Activated T-helper 17 cell treated with anti-CD3 and anti-CD28 coated beads, Interleukin-2, amount 50 U/mL, for 72 hours (primary cell): ENCODE measurements around the gene PNKP. TPM values are rescaled to one million over a fixed set of nuclear protein-coding genes. Genes with fewer than 3 reads are reported as not detected.
"Not testable (repeated sequence)": the region's sequence is repeated elsewhere in the genome, so short reads cannot be mapped to it uniquely, and the experiment has no call there.

Experiments
- ATAC-seq: fragments of 150-1000 bp; cut with Tn5 transposase; replicated peaks from 2 replicates; pipeline ENCODE4 v1.10.0; 2021; ENCODE audit warnings: mild to moderate bottlenecking, moderate library complexity
- H3K27ac Mint-ChIP-seq: one replicate; pipeline ENCODE4 v1.8.0; 2022; ENCODE audit warnings: mixed read lengths
- H3K27me3 Mint-ChIP-seq: one replicate; pipeline ENCODE4 v1.8.0; 2022; ENCODE audit warnings: mixed read lengths
- H3K36me3 Mint-ChIP-seq: one replicate; pipeline ENCODE4 v1.8.0; 2022; ENCODE audit warnings: low read depth, mild to moderate bottlenecking, mixed read lengths
- H3K4me1 Mint-ChIP-seq: one replicate; pipeline ENCODE4 v1.8.0; 2022; ENCODE audit warnings: mixed read lengths
- H3K4me3 Mint-ChIP-seq: one replicate; pipeline ENCODE4 v1.8.0; 2022; ENCODE audit warnings: mild to moderate bottlenecking, mixed read lengths
- H3K9me3 Mint-ChIP-seq: one replicate; pipeline ENCODE4 v1.8.0; 2022; ENCODE audit warnings: mixed read lengths
- total RNA-seq, 2 donors: library from RNA; stranded (reverse); gene quantifications; one replicate each; pipeline ENCODE4 v1.2.3, GENCODE V29; 2022

The PNKP gene
- total RNA-seq, 2 donors from 2014 or later, result 100 to 111 TPM

DNA sequence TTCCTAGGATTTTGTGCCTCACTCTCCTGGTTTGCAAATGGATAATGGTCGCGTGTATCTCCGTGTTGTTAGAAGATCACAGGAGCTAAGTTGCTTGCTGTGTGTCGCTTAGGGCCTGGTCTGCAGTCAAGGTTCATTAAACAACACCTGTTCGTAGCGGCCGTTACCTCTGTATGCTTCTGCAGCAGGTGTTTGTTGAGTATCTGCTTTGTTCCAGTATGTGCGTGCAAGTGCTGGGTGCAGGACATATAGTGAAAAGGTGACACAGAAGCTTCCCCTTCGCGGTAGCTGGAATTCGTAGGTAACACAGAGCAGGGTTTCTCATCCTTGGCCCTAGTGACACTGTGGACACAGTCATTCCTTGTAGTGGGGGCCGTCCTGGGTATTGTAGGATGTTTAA is 43.9 kb downstream of the PNKP start:
- H3K27ac Mint-ChIP-seq, result no peak overlapping the region
- peaks cover 31% of the 10 kb centered on the region for H3K36me3 Mint-ChIP-seq
- H3K4me1 Mint-ChIP-seq, result peaks cover 10% of the 10 kb centered on the region
- H3K27me3 Mint-ChIP-seq, result no peaks in the 10 kb centered on the region
- H3K4me3 Mint-ChIP-seq, result no peak overlapping the region
- no peaks in the 10 kb centered on the region for H3K9me3 Mint-ChIP-seq
- ATAC-seq, result no peak

DNA sequence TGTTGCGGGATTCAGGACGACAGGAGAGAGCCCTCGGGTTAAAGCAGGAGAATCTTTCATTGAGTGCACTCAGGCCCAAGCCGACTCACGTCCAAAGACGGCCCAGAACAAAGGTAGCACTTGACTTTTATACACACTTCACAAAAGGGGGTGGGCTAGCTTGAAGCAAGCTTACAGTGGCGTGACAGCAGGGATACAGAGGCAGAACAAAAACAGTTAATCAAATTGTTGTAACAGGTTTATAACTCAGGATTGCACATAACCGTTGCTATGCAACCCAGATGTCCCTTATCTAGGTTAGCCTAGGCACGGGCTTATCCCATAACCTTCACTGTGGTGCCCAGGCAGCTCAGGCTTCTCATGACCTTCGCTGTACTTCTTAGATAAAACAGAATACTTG is 47.3 kb downstream of the PNKP start:
- ATAC-seq, result no peak

DNA sequence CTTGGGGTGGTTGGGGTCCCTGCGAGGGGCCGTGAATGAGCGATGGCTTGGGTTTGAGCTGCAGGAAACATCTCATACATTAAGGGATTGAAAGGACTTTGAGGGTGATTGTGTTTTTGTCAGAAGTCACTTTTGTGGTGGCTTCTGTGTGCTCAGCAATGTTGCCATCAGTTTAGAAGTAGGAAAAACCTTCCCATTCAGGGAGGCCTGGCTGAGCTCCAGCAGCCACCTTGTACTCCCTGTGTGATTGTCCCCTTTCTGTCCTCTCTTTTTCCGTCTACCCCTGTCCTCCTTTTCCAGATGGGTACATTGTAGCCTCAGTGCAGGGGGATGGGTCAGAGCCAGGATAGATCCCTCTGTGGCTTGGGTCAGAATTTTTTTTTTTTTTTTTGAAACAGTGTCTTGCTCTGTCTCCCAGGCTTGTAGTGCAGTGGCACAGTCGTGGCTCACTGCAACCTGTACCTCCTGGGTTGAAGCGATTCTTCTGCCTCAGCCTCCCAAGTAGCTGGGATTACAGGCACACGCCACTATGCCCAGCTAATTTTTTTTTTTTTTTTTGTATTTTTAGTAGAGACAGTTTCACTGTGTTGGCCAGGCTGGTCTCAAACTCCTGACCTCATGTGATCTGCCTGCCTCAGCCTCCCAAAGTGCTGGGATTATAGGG is 47.8 kb downstream of the PNKP start:
- Mint-ChIP-seq H3K27ac (peak overlapping the region; percentile 99), H3K36me3 (peaks cover 24% of the 10 kb centered on the region), H3K4me1 (peaks cover 10% of the 10 kb centered on the region), H3K4me3 (peak overlapping the region; percentile 95)
- H3K9me3 Mint-ChIP-seq, ATAC-seq, H3K27me3 Mint-ChIP-seq: not testable (repeated sequence)

More for the DNA sequence above, 47.3 kb downstream of the PNKP start:
- Mint-ChIP-seq H3K36me3 (peaks cover 24% of the 10 kb centered on the region), H3K4me1 (peaks cover 10% of the 10 kb centered on the region), H3K4me3 (no peak overlapping the region), H3K27me3 (no peaks in the 10 kb centered on the region), H3K9me3 (no peaks in the 10 kb centered on the region), H3K27ac (no peak overlapping the region)

DNA sequence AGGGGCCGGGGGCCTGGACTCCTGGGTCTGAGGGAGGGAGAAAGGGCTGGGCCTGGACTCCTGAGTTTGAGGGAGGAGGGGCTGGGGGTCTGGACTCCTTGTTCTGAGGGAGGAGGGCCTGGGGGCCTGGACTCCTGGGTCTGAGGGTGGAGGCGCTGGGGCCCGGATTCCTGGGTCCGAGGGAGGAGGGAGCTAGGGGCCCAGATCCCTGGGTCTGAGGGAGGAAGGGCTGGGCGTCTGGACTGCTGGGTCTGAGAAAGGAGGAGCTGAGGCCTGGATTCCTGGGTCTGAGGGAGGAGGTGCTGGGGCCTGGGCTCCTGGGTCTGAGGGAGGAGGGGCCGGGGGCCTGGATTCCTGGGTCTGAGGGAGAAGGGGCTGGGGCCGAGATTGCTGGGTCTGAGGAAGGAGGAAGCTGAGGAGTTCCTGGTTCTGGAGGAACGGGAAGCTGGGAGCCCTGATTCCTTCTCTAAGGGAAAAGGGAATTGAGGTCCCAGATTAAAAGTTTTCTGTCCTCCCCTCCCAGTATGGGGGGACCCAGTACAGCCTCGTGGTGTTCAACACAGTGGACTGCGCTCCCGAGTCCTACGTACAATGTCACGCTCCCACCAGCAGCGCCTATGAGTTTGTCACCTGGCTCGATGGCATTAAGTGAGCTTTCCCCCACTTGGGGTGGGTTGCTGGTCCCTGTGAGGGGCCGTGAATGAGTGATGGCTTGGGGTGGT is 48.6 kb downstream of the PNKP start:
- Mint-ChIP-seq H3K4me1 (peaks cover 10% of the 10 kb centered on the region), H3K4me3 (peak overlapping the region; percentile 95), H3K36me3 (peaks cover 24% of the 10 kb centered on the region), H3K27ac (peak overlapping the region; percentile 99), H3K9me3 (no peaks in the 10 kb centered on the region), H3K27me3 (no peaks in the 10 kb centered on the region)
- ATAC-seq, result no peak

DNA sequence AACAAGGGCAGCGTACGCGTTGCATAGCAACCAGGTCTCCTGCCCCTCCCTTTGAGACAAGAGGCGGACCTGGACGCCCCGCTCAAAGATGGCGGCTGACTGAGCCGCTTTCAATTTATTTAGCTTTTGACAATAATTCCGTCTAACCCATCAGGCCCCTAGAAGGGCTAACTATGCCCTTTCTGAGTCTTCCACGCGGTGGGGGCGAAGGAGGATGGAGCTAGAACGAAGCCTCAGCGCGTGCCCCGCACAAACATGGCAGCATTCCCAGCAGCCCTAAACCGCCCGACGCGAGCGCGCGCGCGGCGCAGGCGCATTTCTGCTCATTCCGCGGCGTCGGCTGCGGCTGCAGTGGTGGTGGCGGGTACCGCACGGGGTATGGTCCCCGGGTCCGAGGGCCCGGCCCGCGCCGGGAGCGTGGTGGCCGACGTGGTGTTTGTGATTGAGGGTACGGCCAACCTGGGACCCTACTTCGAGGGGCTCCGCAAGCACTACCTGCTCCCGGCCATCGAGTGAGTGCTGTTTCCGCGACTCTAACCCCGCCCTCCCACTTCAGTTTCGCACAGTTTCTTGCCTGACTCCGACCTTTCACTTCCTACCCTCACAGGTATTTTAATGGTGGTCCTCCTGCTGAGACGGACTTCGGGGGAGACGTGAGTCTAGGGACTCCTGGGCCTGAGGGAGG is 49.3 kb downstream of the PNKP start, which contains the start of gene MED25:
TSS of gene MED25 (plus strand) at position 326 of the 685 bp plus-strand sequence. CDS start at position 379, 53 bp downstream.
- peaks cover 19% of the 10 kb centered on the region for H3K36me3 Mint-ChIP-seq
- H3K9me3 Mint-ChIP-seq, result no peaks in the 10 kb centered on the region
- H3K4me1 Mint-ChIP-seq, result peaks cover 8% of the 10 kb centered on the region
- no peaks in the 10 kb centered on the region for H3K27me3 Mint-ChIP-seq
- peak within 1 kb of the TSS; percentile 99 for H3K27ac Mint-ChIP-seq
- peak within 1 kb of the TSS; percentile 95 for H3K4me3 Mint-ChIP-seq
- ATAC-seq, result peak; percentile 67

DNA sequence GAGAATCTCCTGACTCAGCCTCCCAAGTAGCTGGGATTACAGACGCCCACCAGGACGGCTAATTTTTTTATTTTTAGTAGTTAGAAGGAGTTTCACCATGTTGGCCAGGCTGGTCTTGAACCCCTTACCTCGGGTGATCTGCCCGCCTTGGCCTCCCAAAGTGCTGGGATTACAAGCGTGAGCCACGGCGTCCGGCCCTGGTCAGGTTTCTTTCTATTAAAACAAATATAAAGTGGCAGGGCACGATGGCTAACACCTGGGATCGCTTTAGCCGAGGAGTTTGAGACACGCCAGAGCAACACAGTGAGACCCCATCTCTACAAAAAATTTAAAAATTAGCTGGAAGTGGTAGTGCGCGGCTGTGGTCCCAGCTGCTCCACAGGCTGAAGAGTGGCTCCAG is 50.8 kb downstream of the PNKP start:
- Mint-ChIP-seq H3K9me3 (no peaks in the 10 kb centered on the region), H3K4me3 (peak overlapping the region; percentile 95), H3K27me3 (no peaks in the 10 kb centered on the region), H3K36me3 (peaks cover 15% of the 10 kb centered on the region), H3K4me1 (peaks cover 6% of the 10 kb centered on the region), H3K27ac (no peak overlapping the region)
- no peak for ATAC-seq

DNA sequence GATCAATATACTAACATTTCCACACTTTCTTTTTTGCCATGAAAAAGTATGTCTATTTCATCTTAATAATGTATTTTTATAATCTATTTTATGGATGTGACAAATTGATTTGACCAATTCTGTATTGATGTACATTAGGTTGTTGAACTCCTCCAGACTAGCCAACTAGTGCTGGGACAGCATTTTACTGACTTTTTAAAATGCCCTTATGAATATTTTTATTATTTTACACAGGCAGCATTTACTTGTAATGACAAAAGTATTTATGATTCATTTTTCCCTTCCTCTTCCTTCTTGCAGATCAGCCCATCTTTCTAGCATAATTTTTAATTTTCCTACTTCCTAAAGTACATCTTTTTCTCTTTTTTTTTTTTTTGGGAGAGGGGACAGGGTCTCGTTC is 53.4 kb downstream of the PNKP start:
- peaks cover 2% of the 10 kb centered on the region for H3K36me3 Mint-ChIP-seq
- peak overlapping the region; percentile 95 for H3K4me3 Mint-ChIP-seq
- no peaks in the 10 kb centered on the region for H3K9me3 Mint-ChIP-seq
- no peak for ATAC-seq
- H3K4me1 Mint-ChIP-seq, result peaks cover 7% of the 10 kb centered on the region
- no peaks in the 10 kb centered on the region for H3K27me3 Mint-ChIP-seq
- H3K27ac Mint-ChIP-seq, result peak overlapping the region; percentile 99

DNA sequence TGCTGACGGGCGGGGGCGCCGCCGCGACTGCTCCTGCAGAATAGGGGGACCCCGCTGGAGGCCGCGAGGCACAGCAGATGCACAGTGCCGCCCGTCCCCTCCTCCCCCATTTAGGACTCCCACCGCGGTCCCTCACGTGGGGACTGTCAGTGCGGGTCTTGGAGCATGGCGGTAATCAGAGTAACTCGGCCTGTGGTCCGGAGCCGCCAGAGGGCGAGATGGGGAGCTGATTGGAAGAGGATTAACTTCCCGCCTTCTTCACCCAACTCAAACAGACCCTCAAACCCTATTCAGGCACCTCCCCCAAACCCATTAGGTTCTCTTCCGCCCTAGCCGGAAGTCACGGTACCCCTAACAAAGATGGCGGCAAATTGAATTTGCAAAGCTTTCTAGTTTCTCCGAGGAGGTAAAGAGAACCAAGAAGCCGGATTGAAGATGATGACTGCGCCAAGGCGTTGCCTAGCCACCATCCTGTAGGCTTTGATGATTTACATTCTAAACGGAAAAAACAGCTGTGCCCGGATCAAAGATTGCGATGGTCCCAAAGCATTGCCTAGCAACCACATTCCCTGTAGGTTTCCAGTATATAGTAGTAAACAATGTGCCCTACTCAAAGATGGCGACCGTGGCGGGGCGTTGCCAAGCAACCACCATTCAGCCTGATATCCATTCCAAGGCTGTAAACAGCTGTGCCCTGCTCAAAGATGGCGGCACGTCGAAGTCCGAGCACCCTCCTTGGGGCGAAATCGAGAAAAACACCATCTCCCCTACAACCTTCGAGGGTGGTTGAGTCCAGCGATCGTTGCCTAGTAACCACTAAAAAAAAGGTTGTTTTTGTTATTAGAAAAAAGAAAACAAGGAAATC is 54.1 kb downstream of the PNKP start, which contains the start of gene FUZ:
TSS of gene FUZ (minus strand) at position 296 of the 865 bp plus-strand sequence. CDS start at position 110, 186 bp downstream.
- no peaks in the 10 kb centered on the region for H3K36me3 Mint-ChIP-seq
- peak within 1 kb of the TSS; percentile 99 for H3K27ac Mint-ChIP-seq
- no peaks in the 10 kb centered on the region for H3K27me3 Mint-ChIP-seq
- ATAC-seq, result peak; percentile 78
- H3K9me3 Mint-ChIP-seq, result no peaks in the 10 kb centered on the region
- H3K4me1 Mint-ChIP-seq, result peaks cover 11% of the 10 kb centered on the region
- peak within 1 kb of the TSS; percentile 95 for H3K4me3 Mint-ChIP-seq

DNA sequence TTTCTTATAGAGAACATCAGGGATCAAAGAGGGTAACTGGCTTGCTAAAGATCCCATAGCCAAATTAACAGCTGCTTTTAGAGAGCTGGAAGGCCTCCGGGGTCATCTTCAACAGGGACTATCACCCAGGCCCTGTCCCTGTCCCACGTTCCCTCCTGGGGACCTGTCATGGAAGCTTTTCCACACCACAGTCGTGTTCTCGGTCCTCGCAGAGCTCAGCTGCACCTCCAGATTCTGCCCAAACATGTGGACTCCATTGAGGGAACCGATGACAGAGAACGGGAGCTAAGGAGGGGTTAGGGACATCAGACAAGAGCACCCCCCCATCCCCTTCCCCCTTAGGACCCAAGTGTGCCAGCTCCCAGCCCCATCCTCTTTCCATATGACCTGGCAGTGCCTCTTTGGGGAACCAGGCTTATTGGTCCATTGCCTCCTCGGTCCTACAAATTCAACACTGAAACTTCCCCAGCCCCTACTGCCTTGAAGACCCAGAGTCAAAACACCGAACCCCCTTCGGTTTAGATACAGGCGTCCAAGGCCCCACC is 54.9 kb downstream of the PNKP start:
- no peaks in the 10 kb centered on the region for H3K27me3 Mint-ChIP-seq
- H3K27ac Mint-ChIP-seq, result peak overlapping the region; percentile 99
- no peaks in the 10 kb centered on the region for H3K36me3 Mint-ChIP-seq
- ATAC-seq, result no peak
- no peaks in the 10 kb centered on the region for H3K9me3 Mint-ChIP-seq
- H3K4me1 Mint-ChIP-seq, result peaks cover 11% of the 10 kb centered on the region
- peak overlapping the region; percentile 95 for H3K4me3 Mint-ChIP-seq

DNA sequence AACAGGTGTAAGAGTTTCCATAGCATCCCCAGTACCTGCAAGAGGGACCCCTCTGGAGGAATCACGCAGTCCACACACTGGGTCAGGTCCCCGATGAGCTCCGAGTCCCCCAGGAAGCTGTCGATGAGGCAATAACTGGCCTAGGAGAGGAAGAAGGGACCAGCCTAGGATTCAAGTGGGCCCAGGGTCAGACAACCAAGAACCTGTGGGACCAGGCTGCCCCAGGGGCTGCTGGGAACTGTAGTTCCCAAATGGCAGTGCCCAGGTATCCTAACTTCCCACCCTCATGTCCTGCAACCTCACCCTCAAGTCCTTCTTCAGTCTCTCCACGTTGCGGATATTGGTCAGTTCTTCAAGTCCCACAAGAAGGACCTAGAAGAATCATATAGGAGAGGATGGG is 56.0 kb downstream of the PNKP start:
- peaks cover 14% of the 10 kb centered on the region for H3K4me1 Mint-ChIP-seq
- H3K9me3 Mint-ChIP-seq, result no peaks in the 10 kb centered on the region

More for the DNA sequence above, 56.0 kb downstream of the PNKP start:
- ATAC-seq, result no peak
- Mint-ChIP-seq H3K4me3 (peak overlapping the region; percentile 95), H3K27ac (no peak overlapping the region), H3K27me3 (no peaks in the 10 kb centered on the region), H3K36me3 (peaks cover 3% of the 10 kb centered on the region)

Other genes starting within 250 kb of the PNKP start
- gene RRAS, start 227.4 kb downstream of the PNKP start, total RNA-seq, result 10 to 100 TPM in 1 of 2 donors, 1 to 10 TPM in 1; 7.6 to 14.3 TPM
- 10 to 100 TPM; 53.8 to 60.5 TPM for gene SCAF1, start 225.4 kb downstream of the PNKP start, total RNA-seq
- 100 to 1,000 TPM; 150 to 218 TPM for gene IRF3, start 201.7 kb downstream of the PNKP start, total RNA-seq
- 10 to 100 TPM; 61.1 to 80.5 TPM for gene BCL2L12, start 201.6 kb downstream of the PNKP start, total RNA-seq
- 100 to 1,000 TPM; 183 to 345 TPM for gene PRMT1, start 190.3 kb downstream of the PNKP start, total RNA-seq
- gene ADM5, start 178.0 kb downstream of the PNKP start, total RNA-seq, result 1 to 10 TPM; 8.5 to 8.6 TPM
- gene CPT1C, start 176.5 kb downstream of the PNKP start, total RNA-seq, result 1 to 10 TPM in 1 of 2 donors, under 1 TPM in 1; 0.93 to 4.3 TPM
- under 1 TPM; 0.32 to 0.45 TPM for gene TSKS, start 104.3 kb downstream of the PNKP start, total RNA-seq
- 10 to 100 TPM; 77.5 to 87.0 TPM for gene AP2A1, start 100.6 kb downstream of the PNKP start, total RNA-seq
- gene FUZ, start 54.3 kb downstream of the PNKP start, total RNA-seq, result 10 to 100 TPM; 15.5 to 19.1 TPM
- gene MED25, start 49.3 kb downstream of the PNKP start, total RNA-seq, result 10 to 100 TPM; 55.6 to 56.1 TPM
- gene PTOV1, start 16.4 kb downstream of the PNKP start, total RNA-seq, result 100 to 1,000 TPM in 1 of 2 donors, 10 to 100 TPM in 1; 82.7 to 109 TPM
- gene AKT1S1, start 9.8 kb upstream of the PNKP start, total RNA-seq, result 10 to 100 TPM; 33.8 to 72.8 TPM
- gene TBC1D17, start 10.1 kb upstream of the PNKP start, total RNA-seq, result 10 to 100 TPM; 21.4 to 57.4 TPM
- gene IL4I1, start 29.3 kb upstream of the PNKP start, total RNA-seq, result 100 to 1,000 TPM in 1 of 2 donors, 10 to 100 TPM in 1; 42.0 to 177 TPM
- 10 to 100 TPM; 26.0 to 28.6 TPM for gene ATF5, start 61.6 kb upstream of the PNKP start, total RNA-seq
- gene NUP62, start 61.9 kb upstream of the PNKP start, total RNA-seq, result 100 to 1,000 TPM; 158 to 172 TPM
- gene SIGLEC11, start 93.6 kb upstream of the PNKP start, total RNA-seq, result not detected
- gene VRK3, start 157.8 kb upstream of the PNKP start, total RNA-seq, result 10 to 100 TPM; 53.7 to 79.8 TPM
- gene ZNF473, start 158.4 kb upstream of the PNKP start, total RNA-seq, result 10 to 100 TPM; 11.1 to 12.4 TPM